IPS DF 4.7 (cell line): Measurements from ENCODE around the gene OCA2.
"Not testable (repeated sequence)": the region's sequence is repeated elsewhere in the genome, so short reads cannot be mapped to it uniquely, and the experiment has no call there.

Experiments used
- DNase-seq: peaks from one replicate; pipeline ENCODE4 v3.0.0-alpha.2; 2013; ENCODE audit warnings: low spot score; ENCODE audit errors: extremely low read depth

Gene OCA2

DNA sequence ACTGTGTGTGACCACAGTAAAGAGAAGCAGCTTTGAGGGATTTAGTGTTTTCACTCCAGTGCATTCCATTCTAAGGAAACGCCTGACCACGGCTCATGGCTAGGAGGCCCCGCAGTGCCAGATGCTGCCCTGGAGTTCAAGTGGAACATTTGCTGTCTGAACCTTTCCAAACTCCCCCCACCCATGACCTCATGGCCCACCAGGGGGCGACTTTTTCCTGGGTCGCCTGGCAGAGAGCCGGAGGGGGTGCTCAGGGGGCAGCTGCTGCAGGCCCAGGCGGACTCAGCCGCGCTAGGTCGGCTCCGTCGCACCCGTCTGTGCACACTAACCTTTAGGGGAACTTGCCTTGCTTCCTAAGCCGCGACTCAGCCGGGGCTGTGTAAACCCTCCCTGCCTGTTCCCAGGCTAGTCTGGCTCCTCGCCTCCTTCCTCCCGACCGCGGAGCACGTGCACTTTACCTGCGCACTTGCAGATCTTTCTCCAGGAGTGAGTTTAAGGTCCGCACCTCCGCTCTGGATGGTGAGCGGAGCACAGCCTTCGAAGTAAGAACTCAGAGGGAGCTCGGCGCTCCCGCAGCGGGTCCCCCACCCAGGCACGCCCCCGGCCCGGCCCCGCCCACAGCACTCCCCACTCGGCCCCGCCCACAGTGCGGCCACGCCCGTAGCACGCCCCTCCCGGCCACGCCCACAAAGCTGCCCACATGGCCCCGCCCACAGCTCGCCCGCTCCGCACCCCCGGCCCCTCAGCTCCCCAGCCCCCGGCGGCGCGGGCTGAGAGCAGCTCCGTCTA lies at the start of gene OCA2:
Gene OCA2, minus strand, starts transcription at position 550 of the 789 bp plus-strand sequence. CDS start 17,441 bp downstream, outside the sequence.
- no peak for DNase-seq

DNA sequence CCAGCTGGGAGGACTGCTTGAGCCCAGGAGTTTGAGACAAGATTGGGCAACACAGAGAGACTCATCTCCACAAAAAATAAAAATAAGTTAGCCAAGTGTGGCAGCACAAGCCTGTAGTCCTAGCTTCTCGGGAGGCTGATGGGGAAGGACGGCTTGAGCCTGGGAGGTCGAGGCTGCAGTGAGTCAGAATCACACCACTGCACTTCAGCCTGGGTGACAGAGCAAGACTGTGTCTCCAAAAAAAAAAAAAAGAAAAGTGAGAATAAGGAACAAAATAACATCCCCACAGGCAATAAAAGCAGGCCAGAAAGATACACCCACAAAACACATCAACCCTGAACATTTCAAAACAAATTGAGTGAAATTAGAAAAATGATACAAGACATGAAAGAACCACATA lies 48.7 kb upstream of the OCA2 start:
- DNase-seq: no peak

DNA sequence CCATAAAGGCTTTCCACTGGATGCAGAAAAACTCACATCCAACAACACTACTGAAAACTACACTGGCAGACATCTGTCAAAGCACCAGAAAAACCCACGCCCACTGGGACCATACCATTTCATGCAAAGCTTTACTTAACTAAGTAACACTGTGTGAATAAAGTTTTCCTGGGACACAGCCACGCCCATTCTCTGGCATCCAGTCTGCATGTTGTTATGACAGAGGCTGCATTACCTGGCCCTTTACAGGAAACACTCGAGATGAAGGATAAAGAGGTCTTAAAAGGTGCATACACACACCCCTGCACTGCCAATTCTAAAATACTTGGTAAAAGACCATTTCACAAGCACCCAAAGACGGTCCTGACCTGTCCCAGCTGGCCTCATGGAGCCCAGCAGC lies 46.3 kb upstream of the OCA2 start:
- not testable (repeated sequence) for DNase-seq

DNA sequence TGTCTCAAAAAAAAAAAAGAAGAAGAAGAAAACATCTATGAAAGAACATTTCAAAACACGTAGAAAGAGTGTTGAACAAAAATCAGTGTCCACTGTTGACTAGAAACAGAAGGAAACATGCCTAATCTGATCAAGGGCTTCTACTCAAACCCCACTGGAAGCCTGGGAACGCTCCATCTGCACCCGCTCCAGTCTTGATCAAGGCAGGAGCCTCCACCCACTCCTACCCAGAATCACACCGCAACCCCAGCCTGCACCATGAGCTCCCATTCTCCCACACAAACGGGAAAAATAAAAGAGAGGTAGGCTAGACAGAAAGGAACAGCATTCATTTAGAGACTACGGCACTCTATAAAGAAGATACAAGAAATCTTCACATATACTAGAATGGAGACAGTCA lies 40.9 kb upstream of the OCA2 start:
- no peak for DNase-seq

DNA sequence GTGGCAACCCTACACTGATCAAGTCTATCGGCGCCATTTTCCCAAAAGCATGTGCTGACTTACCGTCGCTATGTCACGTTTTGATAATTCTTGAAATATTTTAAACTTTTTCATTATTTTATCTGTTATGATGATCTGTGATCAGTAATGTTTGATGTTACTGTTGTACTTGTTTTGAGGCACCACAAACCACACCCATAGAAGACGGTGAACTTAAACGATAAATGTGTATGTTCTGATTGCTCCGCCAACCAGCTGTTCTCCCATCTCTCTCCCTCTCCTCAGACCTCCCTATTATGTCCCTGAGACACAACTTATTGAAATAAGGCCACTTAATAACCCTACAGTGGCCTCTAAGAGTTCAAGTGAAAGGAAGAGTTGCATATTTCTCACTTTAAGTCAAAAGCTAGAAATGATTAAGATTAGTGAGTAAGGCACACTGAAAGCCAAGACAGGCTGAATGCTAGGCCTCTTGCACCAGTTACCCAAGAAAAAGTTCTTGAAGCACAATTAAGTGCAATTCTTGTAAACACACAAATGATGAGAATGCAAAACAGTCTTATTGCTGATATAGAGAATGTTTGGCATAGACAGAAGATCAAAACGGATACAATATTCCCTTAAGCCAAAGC lies 38.4 kb upstream of the OCA2 start:
- not testable (repeated sequence) for DNase-seq

DNA sequence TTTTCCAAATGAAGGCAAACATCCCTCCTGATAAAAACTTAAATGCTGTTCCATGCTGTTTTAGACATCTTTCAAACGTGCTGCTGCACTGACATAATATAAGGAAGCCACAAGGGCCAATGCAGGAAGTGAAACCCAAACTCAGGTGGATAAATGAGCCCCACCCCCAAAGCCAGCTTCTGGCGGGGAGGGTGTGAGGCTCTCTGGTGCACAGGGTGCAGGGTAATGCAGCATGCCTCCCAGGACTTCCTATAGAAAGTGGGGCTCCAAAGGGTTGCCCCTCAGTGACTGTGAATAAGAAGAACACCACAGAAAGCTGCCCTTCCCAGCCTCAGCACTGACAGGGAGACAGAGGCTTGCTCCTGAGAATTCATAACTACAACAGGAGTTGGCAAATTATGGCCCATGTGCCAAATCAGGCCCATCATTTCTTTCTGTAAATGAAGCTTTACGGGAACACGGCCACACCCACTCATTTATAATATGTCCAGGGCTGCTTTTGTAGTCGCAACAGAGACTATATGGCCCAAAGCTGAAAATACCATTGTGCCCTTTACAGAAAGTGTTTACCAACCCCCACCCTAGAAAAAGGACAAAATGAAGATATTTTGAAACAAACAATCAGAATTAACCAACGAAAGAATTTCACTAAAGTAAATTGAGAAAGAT lies 37.3 kb upstream of the OCA2 start:
- not testable (repeated sequence) for DNase-seq

DNA sequence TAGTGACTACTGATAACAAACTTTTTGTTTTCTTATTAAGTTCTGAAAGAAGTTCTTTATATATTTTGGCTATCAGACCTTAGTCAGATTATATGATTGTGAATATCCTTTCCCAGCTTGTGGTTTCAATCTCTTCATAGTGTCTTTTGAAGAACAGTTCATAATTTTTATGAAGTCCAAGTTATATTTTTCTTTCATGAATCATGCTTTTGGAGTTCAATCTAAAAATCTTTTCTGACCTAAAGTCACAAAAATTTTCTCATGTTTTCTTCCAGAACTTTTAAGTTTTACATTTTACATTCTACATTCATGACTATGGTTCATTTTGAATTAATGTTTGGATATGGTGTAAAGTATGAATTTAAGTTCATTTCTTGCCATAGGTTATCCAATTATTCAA lies 34.2 kb upstream of the OCA2 start:
- DNase-seq: no peak

DNA sequence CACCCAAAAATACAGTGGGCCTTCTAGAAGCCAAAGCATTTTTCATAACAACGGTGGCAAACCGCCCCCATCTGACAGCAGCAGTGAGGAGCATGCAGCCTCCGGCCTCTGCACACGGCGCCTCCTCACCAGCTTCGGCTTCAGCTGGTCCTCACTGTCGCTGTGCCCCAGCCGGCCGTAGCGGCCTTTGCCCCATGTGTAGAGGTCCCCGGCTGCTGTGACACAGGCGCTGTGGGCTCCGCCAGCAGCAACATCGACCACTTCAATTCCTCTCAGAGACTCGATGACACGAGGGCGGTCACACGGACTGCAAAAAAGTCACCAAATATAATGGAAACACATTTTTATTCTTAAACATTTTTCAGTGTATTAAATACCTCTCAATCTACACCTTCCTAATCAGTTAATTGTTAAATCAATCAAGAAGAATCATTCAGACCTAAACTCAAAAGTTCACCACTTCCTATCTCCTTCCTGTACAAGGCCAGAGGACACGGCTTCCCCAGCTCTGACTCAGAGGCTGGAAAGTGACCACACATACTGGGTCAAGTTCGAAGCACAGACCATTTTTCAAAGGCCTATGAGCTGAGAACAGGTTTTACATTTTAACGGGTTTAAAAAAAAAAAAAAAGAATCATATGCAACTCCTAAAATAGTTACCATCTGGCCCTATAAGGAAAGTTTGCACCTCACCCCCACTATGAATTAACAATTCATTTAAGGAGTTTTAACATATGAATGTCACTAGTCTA lies 33.6 kb upstream of the OCA2 start:
- DNase-seq: no peak

DNA sequence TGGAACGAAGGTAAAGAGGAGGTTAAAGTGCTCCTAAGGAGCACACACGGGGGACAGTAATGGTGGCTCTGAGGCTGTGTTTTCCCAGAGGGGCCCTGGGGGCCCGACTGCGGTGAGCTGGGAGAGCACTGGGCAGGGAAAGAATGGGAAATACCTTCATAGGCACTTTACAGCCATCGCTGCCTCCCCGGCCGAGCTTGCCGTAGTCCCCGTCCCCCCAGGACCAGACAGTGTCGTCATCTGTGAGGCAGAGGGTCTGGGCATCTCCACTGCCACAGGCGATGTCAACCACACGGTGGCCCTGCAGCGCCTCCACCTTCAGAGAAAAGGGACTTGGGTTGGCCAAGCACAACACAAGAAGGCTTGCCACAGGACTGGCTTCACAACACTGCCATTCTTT lies 32.8 kb upstream of the OCA2 start:
- DNase-seq: no peak

DNA sequence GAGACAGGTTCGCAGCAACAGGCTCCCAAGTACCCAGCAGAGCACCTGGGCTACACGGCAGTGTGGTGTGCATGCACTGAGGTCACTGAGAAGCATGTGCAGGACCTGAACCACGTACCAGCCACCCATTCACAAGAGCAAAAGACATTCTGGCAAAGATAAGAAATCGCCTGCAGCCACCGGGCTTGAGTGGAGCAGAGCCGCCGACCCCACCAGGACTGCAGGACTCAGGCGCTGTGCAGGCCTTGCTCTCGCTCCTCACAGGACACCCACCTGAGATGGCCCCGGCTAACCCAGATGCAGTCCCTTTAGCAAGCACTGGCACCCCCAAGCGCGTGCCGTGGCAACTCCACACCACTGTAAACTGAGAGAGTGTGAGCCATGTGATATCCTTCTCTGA lies 32.3 kb upstream of the OCA2 start:
- no peak for DNase-seq

DNA sequence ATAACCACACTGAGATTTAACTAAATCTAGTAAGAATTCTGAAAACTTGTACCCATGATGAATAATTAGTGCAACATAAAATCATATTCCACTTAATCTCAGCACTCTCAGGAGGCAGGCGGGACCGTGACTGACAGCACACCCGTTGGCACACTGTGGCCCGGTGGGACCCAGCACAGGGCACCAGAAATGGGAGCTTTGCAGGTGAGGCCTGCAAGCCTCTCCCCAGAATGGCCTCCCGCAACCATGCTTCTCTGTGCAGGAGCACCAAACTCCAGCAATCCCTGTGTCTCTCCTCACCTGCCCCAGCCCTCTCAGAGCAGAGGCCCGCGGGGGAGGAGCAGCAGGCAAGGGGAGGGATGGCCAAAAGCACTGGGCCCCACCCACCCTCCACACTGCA lies 31.5 kb upstream of the OCA2 start:
- no peak for DNase-seq

DNA sequence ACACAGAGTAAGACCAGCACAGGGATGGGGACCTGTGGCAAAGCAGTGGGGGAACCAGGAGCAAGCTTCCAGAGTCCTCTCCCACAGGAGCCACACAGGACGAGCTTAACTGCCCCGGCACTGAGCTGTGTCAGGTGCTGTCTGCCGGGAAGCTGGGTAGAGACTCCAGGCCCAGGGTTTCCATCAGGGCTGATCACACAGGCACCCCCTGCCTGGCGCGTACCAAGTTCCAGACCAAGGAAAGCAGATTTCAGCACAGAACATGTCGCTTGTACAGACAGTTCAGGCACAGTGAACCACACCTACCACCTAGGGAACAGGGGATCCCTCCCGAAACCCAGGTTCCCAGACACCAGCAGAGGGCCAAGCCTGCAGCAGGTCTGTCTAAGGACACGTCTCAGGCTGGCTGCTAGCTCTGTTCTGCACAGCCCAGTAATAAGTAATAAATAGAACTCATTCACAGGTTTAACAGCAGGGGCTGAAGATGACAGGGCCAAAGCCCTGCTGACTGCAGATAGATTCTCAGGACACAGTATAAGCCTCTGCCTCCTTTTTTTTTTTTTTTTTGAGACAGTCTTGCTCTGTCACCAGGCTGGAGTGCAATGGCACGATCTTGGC lies 30.2 kb upstream of the OCA2 start:
- DNase-seq: no peak

DNA sequence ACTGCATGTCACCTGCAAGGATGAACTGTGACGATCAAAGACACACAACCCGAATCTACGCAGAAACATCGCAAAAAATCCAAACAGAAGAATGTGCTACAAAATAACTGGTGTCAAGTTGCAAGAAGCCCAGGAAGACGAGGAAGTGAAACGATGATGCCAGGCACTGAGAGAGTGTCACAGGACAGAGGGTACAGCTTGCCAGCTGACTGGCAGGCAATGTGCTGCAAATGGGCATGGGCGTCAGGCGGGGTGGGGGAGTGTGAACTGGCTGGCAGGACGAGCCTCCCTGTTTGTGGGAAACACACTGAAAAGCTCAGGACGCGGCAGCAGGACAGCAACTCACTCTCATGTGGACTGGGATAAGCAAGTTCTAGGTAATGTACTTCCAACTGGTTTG lies 28.9 kb upstream of the OCA2 start:
- no peak for DNase-seq

DNA sequence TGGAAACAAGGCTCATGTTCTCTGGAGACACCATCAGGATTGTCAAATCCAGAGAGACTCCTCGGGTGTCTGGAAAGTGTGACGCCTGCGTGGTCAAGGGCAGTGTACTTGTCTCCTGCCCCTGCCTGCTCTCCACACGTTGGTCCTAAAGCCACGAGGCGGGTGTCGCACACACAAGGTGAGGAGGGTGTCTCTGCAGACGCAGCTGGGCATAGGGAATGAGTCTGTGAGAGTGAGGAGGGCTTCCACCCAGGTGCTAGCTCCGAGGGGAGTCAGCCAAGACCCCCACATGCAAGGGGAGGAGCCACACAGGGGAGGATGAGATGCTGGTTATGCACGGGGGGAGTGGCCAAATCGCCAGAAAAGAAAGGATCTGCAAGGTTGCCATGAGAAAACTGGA lies 27.9 kb upstream of the OCA2 start:
- DNase-seq: no peak

DNA sequence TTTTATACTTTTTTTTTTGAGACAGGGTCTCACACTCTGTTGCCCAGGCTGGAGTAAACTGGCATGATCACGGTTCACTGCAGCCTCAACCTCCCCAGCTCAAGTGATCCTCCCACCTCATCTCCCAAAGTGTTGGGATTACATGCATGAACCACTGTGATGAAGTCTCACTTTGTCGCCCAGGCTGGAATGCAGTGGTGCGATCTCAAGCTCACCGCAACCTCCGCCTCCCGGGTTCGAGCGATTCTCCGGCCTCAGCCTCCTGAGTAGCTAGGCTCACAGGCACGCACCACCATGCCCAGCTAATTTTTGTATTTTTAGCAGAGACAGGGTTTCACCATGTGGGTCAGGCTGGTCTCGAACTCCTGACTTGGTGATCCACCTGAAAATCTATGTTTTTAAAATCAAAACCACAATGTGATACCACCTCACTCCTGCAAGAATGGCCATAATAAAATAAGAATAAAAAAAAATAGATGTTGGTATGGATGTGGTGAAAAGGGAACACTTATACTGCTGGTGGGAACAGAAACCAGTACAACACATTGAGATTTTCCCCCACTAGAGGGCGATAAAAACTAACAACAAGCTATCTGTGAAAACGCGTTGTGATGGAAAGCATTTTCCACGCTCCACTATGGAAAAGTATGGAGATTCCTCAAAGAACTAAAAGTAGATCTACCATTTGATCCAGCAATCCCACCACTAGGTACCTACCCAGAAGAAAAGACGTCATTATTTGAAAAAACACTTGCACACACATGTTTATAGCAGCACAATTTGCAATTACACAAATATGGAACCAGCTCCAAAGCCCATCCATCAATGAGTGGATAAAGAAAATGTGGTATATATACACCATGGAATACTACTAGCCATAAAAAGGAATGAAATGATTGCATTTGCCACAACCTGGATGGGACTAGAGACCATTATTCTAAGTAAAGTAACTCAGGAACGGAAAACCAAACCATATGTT lies 26.8 kb upstream of the OCA2 start:
- peak; percentile 51 for DNase-seq

DNA sequence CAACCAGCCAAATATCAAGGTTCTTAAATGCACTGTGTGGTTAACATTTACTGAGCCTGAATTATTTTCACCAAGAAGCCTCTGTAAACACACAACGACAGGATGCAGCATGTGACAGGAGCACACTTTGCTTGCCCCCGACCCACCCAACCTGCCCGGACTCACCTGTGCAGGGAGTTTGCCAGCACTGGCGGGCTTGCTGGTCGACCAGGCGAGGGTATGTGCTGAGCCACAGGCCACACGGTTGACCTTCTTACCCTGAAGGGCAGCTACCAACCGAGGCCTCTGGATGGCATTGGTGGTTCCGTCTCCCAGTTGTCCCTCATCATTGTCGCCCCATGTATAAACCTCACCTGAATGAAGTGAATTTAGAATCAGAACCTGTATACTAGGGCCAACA lies 25.7 kb upstream of the OCA2 start:
- no peak for DNase-seq

DNA sequence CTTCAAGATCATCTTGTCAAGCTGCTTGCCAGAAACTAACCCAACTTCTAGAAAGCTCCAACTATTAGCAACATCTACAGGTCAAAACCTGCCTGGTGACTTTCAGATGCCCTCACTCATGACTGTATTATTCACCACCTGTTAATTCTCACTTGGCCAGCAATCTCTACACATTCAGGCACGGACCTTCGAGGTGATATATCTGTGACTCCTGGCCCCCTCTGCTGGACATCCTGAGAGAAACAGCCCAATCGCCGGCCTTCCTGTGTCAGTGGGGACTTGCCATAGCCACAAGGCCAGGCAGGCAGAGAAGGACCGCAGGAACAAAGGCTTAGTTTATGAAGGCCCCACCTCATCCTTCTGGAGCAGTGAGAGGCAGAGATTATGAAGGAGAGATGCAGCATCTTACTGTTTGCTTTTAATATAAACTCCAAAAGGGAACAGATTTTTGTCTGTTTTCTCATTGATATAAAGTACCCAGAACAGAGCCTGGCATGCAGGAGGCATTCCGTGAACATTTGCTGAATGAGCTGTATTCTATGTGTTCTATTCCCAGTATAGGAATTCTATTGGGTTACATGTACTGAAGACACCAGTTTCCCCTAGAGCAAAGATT lies 24.4 kb upstream of the OCA2 start:
- peak; percentile 36 for DNase-seq

DNA sequence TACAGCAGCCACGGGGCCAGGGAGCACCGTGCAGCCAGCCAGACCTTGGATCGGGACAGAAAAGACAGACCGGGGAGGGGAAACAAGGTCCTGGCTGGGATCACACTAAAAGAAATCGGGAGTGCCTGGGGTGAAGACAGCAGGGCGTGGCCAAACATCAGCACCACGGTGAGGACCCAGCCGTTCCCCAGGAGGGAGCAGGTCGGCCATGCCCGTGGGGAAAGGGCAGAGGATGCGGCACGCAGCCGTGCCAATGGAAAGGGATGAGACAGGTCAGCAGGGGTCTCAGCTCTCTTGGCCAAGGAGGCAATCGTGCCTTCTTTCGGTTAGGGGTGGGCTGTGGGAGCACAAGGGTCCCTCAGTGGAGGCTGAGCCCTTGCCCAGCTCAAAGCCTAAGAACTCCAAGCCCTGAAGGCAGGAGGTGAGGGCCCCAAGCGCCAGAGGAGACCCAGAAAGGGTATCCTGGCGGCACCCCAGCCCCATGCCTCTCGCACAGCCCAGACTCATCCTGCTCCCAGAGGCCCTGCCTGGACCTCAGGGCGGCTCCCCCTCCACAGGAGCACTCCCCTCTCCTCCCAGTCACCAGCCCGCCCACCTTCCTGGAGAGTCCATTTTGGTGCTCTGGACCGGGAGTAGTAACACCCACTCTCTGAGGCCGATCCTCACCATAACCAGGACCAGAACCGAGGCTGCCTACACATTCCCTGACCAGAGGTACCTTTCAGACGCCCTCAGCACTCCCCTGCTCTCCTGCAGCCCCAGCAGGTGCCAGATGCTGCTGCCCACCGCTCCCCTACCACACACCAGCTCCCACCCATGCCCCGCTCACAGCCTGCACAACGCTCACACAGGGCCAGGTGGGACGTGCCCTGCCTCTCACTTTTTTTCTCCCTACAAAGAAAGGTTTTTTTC lies 23.2 kb upstream of the OCA2 start:
- DNase-seq: no peak

DNA sequence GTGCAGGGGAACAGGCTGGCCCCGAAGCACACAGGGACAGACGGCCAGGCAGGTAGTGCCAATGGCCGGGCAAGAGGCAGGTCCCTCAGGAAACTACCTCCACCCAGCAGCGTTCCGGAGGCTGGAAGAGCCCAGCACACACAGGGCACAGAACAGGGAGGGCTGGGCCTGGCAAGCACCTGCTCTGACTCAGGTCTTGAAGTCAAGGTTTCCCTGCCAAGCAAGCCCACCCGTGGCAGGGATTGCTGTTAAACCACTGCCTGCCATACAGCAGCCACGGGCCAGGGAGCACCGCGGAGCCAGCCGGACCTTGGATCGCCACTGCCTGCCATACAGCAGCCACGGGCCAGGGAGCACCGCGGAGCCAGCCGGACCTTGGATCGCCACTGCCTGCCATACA lies 22.5 kb upstream of the OCA2 start:
- DNase-seq: not testable (repeated sequence)
